ENCODE data around the gene ZMIZ2. TPM values are rescaled to one million over a fixed set of nuclear protein-coding genes. Genes with fewer than 3 reads are reported as not detected.

The ZMIZ2 gene
- total and polyA plus RNA-seq, 9 of the 15 experiments (the other 6 are each of a cell fraction or from before 2014, with no cell fraction given): 0.13 to 40.3 (median 4.9) TPM

- TF ChIP-seq, protein P1, sequence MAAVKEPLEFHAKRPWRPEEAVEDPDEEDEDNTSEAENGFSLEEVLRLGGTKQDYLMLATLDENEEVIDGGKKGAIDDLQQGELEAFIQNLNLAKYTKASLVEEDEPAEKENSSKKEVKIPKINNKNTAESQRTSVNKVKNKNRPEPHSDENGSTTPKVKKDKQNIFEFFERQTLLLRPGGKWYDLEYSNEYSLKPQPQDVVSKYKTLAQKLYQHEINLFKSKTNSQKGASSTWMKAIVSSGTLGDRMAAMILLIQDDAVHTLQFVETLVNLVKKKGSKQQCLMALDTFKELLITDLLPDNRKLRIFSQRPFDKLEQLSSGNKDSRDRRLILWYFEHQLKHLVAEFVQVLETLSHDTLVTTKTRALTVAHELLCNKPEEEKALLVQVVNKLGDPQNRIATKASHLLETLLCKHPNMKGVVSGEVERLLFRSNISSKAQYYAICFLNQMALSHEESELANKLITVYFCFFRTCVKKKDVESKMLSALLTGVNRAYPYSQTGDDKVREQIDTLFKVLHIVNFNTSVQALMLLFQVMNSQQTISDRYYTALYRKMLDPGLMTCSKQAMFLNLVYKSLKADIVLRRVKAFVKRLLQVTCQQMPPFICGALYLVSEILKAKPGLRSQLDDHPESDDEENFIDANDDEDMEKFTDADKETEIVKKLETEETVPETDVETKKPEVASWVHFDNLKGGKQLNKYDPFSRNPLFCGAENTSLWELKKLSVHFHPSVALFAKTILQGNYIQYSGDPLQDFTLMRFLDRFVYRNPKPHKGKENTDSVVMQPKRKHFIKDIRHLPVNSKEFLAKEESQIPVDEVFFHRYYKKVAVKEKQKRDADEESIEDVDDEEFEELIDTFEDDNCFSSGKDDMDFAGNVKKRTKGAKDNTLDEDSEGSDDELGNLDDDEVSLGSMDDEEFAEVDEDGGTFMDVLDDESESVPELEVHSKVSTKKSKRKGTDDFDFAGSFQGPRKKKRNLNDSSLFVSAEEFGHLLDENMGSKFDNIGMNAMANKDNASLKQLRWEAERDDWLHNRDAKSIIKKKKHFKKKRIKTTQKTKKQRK (IDR thresholded peaks at IDR 0.05; ENCODE audit: borderline replicate concordance, low read depth, low read length): no peak
- TF ChIP-seq THRA (IDR thresholded peaks at IDR 0.05) (no peak), HNRNPUL1 (IDR thresholded peaks at IDR 0.05; ENCODE audit: low read length) (no peak), MYNN (IDR thresholded peaks at IDR 0.05) (0 out of 2 replicates have a peak, but pooled peaks have one; percentile 18), MYNN (CRISPR knock-in tag; IDR thresholded peaks at IDR 0.05) (no peak), RUNX1 (IDR thresholded peaks at IDR 0.05; ENCODE audit: low read depth) (no peak), BRD9 (IDR thresholded peaks at IDR 0.05; ENCODE audit: low read depth, partially characterized antibody) (no peak), ZBTB43 (CRISPR knock-in tag; IDR thresholded peaks at IDR 0.05) (no peak), NFE2L1 (tag; IDR thresholded peaks at IDR 0.05; ENCODE audit: borderline replicate concordance, low read depth) (no peak), SMARCA5 (IDR thresholded peaks at IDR 0.05) (no peak), ZNF239 (CRISPR knock-in tag; IDR thresholded peaks at IDR 0.05) (no peak), ZNF668 (CRISPR knock-in tag; IDR thresholded peaks at IDR 0.05) (no peak; the same call in 1 of the 2 replicates), EP400 (IDR thresholded peaks at IDR 0.05) (peak; percentile 94), HMGN3 (IDR thresholded peaks at IDR 0.05; ENCODE audit: borderline replicate concordance, extremely low read depth, insufficient read length, low read depth, low read length) (peak; percentile 84), SNAPC5 (CRISPR knock-in tag; IDR thresholded peaks at IDR 0.05) (no peak)
- TF ChIP-seq, protein P2, sequence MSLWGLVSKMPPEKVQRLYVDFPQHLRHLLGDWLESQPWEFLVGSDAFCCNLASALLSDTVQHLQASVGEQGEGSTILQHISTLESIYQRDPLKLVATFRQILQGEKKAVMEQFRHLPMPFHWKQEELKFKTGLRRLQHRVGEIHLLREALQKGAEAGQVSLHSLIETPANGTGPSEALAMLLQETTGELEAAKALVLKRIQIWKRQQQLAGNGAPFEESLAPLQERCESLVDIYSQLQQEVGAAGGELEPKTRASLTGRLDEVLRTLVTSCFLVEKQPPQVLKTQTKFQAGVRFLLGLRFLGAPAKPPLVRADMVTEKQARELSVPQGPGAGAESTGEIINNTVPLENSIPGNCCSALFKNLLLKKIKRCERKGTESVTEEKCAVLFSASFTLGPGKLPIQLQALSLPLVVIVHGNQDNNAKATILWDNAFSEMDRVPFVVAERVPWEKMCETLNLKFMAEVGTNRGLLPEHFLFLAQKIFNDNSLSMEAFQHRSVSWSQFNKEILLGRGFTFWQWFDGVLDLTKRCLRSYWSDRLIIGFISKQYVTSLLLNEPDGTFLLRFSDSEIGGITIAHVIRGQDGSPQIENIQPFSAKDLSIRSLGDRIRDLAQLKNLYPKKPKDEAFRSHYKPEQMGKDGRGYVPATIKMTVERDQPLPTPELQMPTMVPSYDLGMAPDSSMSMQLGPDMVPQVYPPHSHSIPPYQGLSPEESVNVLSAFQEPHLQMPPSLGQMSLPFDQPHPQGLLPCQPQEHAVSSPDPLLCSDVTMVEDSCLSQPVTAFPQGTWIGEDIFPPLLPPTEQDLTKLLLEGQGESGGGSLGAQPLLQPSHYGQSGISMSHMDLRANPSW (CRISPR knock-in tag; IDR thresholded peaks at IDR 0.05): 0 out of 2 replicates have a peak, but pooled peaks have one; percentile 97
These were observed 48.1 kb downstream of the ZMIZ2 start, which contains the start of gene PPIA (continued) for GRCh38 chr7:44796504-44797328.
